DMS79 treated with DMSO at 0.1 percent for 48 hours (cell line): ENCODE data around the gene FCHO2.
A peak's percentile ranks its signal among the peaks of the same experiment; 100 is the strongest.

ENCODE experiments used
- DNase-seq: peaks from one replicate; lab custom pipeline; 2025; lab: John Stamatoyannopoulos, UW

Gene FCHO2

GRCh38 chr5:73030995-73031394 is 75.2 kb downstream of the FCHO2 start:
- DNase-seq: no peak

- DNase-seq: peak; percentile 45
These were observed 76.0 kb downstream of the FCHO2 start for GRCh38 chr5:73031839-73032238.

DNA sequence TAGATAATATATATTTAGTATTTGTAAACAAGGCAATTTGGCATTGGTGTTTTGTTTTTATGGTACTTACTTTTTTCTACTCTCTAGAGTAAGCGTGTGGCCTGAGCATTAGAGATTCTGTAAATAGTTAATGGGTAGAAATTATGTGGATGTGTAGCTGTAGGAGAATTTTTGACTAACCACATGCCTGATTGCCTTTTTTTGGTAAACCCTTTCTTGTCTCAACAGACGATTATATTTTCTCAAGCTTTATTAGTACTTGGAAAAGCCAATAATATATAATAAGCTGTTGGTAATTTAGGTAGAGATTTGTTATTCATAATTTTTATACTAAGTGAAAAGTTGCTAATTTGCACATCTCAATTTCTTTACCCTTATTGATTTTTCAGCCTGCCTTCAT is 76.8 kb downstream of the FCHO2 start:
- DNase-seq: no peak

- DNase-seq: no peak
These were observed 81.7 kb downstream of the FCHO2 start for GRCh38 chr5:73037545-73037944.

DNA sequence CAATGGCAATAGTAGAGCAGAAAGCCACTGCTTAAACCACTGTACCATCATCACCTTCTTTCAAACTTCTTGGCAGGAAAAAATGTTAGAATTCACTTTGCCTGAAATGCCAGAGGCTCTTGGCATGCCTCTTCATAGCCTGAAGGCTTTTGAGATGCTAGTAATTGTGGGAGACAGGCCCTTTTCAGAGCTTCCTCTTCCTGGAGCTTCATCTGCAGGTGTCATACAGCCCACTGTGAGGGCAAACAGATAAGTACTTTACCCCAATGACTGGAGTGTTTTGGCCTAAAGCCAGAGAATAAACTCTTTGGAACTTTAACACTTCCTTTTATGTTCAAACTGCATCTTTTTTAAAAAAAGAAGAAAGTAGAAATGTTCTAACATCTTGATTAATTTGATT is 83.2 kb downstream of the FCHO2 start:
- no peak for DNase-seq

DNA sequence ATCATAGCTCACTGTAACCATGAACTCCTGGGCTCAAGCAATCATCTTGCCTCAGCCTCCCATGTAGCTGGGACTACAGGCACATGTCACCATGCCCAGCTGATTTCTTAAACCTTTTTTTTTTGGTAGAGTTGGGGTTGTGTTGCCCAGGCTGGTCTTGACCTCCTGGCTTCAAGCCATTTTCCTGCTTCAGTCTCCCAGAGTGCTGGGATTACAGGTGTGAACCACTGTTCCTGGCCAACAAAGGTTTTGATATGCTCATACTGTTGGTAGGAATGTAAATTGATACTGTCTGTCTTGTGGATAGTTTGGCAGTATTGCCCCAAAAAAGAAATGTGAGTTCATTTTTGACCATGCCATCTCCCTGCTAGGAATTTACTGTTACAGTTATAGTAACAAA is 87.2 kb downstream of the FCHO2 start:
- no peak for DNase-seq

DNA sequence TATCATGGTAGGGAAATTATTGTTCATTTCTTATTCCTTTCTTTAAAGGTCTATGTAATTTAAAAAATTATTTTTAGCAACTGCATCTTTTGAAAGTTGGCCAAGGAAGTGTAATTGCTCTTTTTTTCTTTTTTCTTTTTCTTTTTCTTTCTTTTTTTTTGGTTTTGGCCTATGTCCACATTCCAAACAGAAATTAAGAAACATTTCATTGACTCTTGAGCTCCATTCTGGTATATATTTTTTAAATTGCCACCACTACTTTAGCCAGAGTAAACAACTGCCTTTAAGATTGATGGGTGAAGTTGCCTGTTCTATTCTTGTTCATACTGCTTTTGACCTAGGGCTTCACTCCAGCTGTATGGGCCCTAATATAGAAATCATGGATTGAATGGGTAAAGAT is 88.7 kb downstream of the FCHO2 start:
- no peak for DNase-seq

- no peak for DNase-seq
These were observed 89.8 kb downstream of the FCHO2 start for GRCh38 chr5:73045623-73046022.

GRCh38 chr5:73061593-73061992 is 105.8 kb downstream of the FCHO2 start:
- no peak for DNase-seq

DNA sequence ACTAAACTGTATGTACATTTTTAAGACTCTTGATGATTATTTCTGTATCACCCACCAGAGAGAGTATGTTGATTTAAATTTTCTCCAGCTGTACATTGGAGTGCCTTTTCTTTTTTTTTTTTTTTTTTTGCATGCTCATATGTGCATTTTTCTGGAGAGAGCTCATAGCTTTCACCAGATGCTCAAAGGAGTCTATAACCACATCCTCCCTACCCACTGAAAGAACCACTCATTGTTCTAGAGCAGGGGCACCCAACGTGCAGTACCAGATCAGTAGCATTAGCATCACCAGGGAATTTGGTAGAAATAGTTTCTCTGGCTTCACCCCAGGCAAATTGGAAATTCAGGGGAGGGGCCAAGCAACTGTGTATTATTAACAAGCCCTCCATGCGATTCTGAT is 110.6 kb downstream of the FCHO2 start:
- no peak for DNase-seq

- no peak for DNase-seq
These were observed 111.4 kb downstream of the FCHO2 start for GRCh38 chr5:73067213-73067612.

- DNase-seq: no peak
These were observed 125.3 kb downstream of the FCHO2 start for GRCh38 chr5:73081093-73081492.

DNA sequence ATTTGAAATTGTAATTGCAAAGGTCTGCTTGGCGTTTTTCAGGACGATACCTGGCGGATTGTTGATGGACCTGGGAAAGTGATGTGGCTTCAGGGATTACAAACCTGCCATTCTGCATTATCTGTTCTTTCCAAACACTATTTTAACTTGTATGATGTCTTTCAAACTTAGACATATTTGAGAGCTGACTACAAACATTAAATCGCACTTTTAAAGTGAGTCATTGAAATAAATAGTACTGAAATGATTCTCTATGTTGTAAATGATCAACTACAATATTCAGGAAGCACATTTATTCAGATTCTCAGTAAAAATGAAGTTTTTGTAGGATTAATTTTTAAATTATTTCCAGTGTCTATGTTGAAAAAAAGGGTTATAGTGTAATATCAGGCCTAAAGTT is 132.2 kb downstream of the FCHO2 start:
- DNase-seq: no peak

DNA sequence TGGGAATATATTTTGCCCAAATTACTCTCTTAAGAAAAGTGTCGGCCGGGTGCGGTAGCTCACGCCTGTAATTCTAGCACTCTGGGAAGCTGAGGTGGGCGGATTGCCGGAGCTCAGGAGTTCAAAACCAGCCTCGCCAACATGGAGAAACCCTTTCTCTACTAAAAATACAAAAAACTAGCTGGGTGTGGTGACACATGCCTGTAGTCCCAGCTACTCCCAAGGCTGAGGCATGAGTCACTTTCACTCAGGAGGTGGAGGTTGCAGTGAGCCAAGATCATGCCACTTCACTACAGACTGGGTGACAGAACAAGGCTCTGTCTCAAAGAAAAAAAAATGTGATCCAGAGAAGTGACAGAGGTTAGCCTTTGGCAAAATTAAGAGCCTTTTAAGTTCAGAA is 138.1 kb downstream of the FCHO2 start:
- DNase-seq: no peak

DNA sequence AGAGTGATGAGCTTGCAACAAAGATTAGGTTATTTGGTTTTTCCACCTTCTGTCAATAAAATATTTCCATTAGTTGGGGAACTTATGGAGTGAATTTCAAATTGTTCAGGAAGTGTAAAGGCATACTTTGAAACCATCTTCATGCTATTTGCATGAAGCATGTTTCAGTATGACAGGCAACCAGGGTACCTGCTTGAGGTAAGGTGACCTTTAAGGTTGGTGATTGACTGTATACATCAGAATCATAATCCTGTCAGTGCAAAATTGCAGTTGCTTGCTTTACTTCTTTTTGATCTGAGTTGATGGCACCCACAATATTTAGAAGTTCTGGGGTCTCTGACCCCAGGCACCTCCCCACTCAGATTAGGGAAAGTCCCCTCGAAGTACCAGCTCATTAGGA is 138.6 kb downstream of the FCHO2 start:
- no peak for DNase-seq

DNA sequence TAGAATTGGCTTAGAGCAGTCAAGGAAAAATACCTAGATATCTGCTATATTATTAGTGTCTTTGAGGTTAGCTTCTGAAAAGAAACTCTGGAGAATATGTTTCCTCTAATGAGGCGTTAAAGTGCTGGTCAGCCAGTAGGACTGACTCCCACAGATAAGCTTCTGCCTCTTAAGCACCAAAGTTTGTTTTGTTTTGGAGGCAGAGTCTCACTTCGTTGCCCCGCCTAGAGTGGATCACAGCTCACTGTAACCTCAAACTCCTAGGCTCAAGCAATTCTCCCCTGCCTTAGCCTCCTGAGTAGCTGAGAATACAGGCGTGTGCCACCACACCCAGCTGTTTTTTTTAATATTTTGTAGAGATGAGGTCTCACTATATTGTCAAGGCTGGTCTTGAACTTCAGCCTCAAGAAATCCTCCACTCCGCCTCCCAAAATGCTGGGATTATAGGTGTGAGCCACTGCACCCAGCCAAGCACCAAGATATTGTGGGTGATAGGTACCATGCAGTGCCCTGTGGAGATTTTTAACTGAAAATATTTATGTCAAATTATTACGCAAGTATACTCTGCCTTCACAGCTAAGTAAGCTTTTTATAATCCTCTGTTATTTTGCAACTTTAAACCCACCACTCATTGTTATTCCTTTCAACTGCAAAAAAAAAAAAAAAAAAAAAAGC is 139.9 kb downstream of the FCHO2 start:
- no peak for DNase-seq

DNA sequence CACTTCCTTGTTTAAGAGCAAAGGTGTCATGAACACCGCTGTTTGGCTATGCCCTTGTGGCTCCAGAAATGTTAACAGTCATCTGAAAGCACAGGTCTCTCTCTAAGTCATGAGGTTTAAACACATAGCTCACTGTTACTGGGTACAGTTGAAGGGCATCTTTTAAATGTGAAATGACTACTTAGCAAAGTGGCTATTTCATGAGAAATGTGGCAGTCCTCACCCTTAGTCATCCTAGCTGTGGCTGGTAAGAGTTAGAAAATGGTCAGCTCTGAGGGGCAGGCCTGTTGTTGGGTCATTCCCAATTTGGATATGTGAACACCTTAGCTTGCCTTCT is 140.4 kb downstream of the FCHO2 start:
- no peak for DNase-seq

GRCh38 chr5:73097740-73098139 is 141.9 kb downstream of the FCHO2 start:
- no peak for DNase-seq

DNA sequence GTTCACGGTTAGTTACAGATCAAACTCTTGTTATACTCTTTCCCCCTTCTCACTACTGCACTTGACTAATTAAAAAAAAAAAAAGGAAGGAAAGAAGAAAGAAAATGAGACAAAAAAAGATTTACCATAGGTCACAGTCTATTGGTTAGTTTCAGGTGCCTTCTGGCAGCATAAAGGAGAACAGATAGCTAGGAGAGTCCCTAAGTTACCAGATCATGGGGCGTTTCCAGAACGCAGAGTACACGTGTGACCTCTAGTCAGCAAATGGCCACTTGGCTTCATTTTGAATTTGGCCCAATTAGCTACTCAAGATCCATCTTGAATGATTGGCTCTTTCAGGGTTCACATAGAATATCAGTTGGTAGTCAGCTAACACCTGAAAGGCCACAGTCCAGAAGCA is 144.3 kb downstream of the FCHO2 start:
- no peak for DNase-seq

GRCh38 chr5:73103870-73104299 is 148.0 kb downstream of the FCHO2 start:
- DNase-seq: peak; percentile 36

GRCh38 chr5:73104326-73104725 is 148.5 kb downstream of the FCHO2 start:
- no peak for DNase-seq

GRCh38 chr5:73106335-73106734 is 150.5 kb downstream of the FCHO2 start:
- DNase-seq: no peak

GRCh38 chr5:73110190-73110589 is 154.3 kb downstream of the FCHO2 start:
- no peak for DNase-seq

DNA sequence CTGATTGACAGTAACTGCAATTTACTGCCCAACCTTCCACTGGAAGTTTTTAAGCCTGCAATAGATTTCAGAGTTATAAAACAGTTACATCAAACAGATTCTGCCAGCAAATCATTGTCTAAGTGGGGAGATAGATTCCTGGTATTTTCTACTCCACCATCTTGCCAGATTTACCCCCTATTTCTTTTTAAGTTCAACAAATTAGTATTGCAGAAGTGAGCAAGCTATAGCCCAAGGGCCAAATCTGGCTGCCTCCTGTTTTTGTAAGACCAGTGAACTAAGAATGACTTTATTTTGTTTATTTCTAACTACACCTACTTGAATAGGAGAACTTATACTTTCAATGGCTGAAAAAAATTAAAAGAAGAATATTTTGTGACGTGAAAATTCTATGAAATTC is 155.7 kb downstream of the FCHO2 start:
- DNase-seq: no peak

- DNase-seq: no peak
These were observed 156.5 kb downstream of the FCHO2 start for GRCh38 chr5:73112359-73112758.
